GM23338 (cell line): ENCODE measurements around the gene RCBTB2. TPM values are rescaled to one million over a fixed set of nuclear protein-coding genes. Genes with fewer than 3 reads are reported as not detected.

Source experiments
- ATAC-seq: fragments of 200-7000 bp; cut with Tn5 transposase; 3 replicates; pipeline ENCODE4 v1.9.1; 2020
- DNase-seq: peaks from one replicate; pipeline ENCODE4 v3.0.0-alpha.2; 2015; ENCODE audit warnings: low spot score
- H2AFZ ChIP-seq: fragments of 200-600 bp; sonication (generic); 2 replicates; pipeline ENCODE4 v1.8.0; 2016; ENCODE audit warnings: antibody characterized with exemption, mild to moderate bottlenecking, moderate library complexity
- H3F3A ChIP-seq: fragments of 200-600 bp; sonication (generic); replicated peaks from 2 replicates; pipeline ENCODE4 v1.8.0; 2017; ENCODE audit warnings: antibody characterized with exemption, mixed run types, low read depth
- H3K27ac ChIP-seq: fragments of 200-600 bp; sonication (generic); 2 replicates; pipeline ENCODE4 v1.6.1; 2016; ENCODE audit warnings: low read depth
- H3K27me3 ChIP-seq: fragments of 200-600 bp; sonication (generic); 2 replicates; pipeline ENCODE4 v1.8.0; 2016; ENCODE audit warnings: mild to moderate bottlenecking, mixed run types, moderate library complexity; ENCODE audit not compliant: insufficient read depth
- H3K36me3 ChIP-seq: fragments of 200-600 bp; sonication (generic); 2 replicates; pipeline ENCODE4 v1.8.0; 2016; ENCODE audit warnings: mild to moderate bottlenecking; ENCODE audit not compliant: insufficient read depth
- H3K4me1 ChIP-seq: fragments of 200-600 bp; sonication (generic); 2 replicates; pipeline ENCODE4 v1.8.0; 2016; ENCODE audit warnings: mild to moderate bottlenecking, moderate library complexity; ENCODE audit not compliant: insufficient read depth
- H3K4me2 ChIP-seq: fragments of 200-600 bp; sonication (generic); 2 replicates; pipeline ENCODE4 v1.7.1; 2017; ENCODE audit warnings: mixed run types
- H3K4me3 ChIP-seq: fragments of 200-600 bp; sonication (generic); 2 replicates; pipeline ENCODE4 v1.6.1; 2016; ENCODE audit warnings: mixed run types
- H3K79me2 ChIP-seq: fragments of 200-600 bp; sonication (generic); replicated peaks from 2 replicates; pipeline ENCODE4 v1.8.0; 2017; ENCODE audit warnings: mild to moderate bottlenecking; ENCODE audit not compliant: insufficient read depth
- H3K9me2 ChIP-seq: fragments of 200-600 bp; sonication (generic); 2 replicates; pipeline ENCODE4 v1.8.0; 2017; ENCODE audit not compliant: insufficient read depth
- H4K20me1 ChIP-seq: fragments of 200-600 bp; sonication (generic); replicated peaks from 2 replicates; pipeline ENCODE4 v1.8.0; 2017; ENCODE audit warnings: mild to moderate bottlenecking; ENCODE audit not compliant: insufficient read depth
- H3K27ac Mint-ChIP-seq: 2 replicates; pipeline ENCODE4 v1.8.0; 2020; ENCODE audit warnings: inconsistent platforms, mild to moderate bottlenecking, moderate library complexity, mixed read lengths
- H3K27me3 Mint-ChIP-seq: 3 replicates; pipeline ENCODE4 v1.8.0; 2022; ENCODE audit warnings: low read depth, mild to moderate bottlenecking, moderate library complexity, mixed read lengths, inconsistent platforms; ENCODE audit not compliant: insufficient read depth, poor library complexity
- H3K36me3 Mint-ChIP-seq: 3 replicates; pipeline ENCODE4 v1.8.0; 2021; ENCODE audit warnings: low read depth, mild to moderate bottlenecking, inconsistent platforms, moderate library complexity, mixed read lengths
- H3K4me1 Mint-ChIP-seq: 3 replicates; pipeline ENCODE4 v1.8.0; 2020; ENCODE audit warnings: mild to moderate bottlenecking, inconsistent platforms, mixed read lengths
- H3K4me3 Mint-ChIP-seq: 3 replicates; pipeline ENCODE4 v1.8.0; 2021; ENCODE audit warnings: moderate library complexity, mild to moderate bottlenecking, inconsistent platforms, mixed read lengths
- H3K9me3 Mint-ChIP-seq: 3 replicates; pipeline ENCODE4 v1.8.0; 2020; ENCODE audit warnings: moderate library complexity, mild to moderate bottlenecking, inconsistent platforms, mixed read lengths
- EZH2 ChIP-seq: fragments of 200-600 bp; sonication (generic); IDR thresholded peaks from one replicate; pipeline ENCODE4 v1.8.0; 2017; ENCODE audit warnings: antibody characterized with exemption, mild to moderate bottlenecking, low read depth; ENCODE audit not compliant: unreplicated experiment
- EZH2phosphoT487 ChIP-seq: fragments of 200-600 bp; sonication (generic); IDR thresholded peaks from one replicate; pipeline ENCODE4 v1.8.1; 2018; ENCODE audit warnings: antibody characterized with exemption; ENCODE audit not compliant: unreplicated experiment
- REST ChIP-seq: IDR thresholded peaks from one replicate; pipeline ENCODE4 v1.6.1; 2018; ENCODE audit warnings: antibody characterized with exemption; ENCODE audit not compliant: unreplicated experiment
- STAT1 ChIP-seq: IDR thresholded peaks from one replicate; pipeline ENCODE4 v1.6.1; 2016; ENCODE audit warnings: antibody characterized with exemption; ENCODE audit not compliant: unreplicated experiment
- ZNF331 ChIP-seq: fragments of 250-450 bp; sonication (Bioruptor Pico); IDR thresholded peaks from 2 replicates; pipeline ENCODE4 v1.5.0; 2020; ENCODE audit warnings: low read depth, mild to moderate bottlenecking, moderate library complexity
- polyA plus RNA-seq: library from polyadenylated mRNA; unstranded; fragments of >200 nt; fragmentation: Nextera tagmentation; extraction: Ambion mirVana; gene quantifications from 2 replicates; pipeline ENCODE4 v1.2.1, GENCODE V29; 2016
- total RNA-seq: library from RNA; depleted of rRNA; stranded (reverse); fragments of >200 nt; shearing (Covaris generic); gene quantifications from 2 replicates; pipeline ENCODE4 v1.2.3, GENCODE V29; 2014
- TF ChIP-seq, protein P1 (sequence below): fragments of 250-450 bp; sonication (Bioruptor Pico); IDR thresholded peaks from 2 replicates; pipeline ENCODE4 v1.5.0; 2020; ENCODE audit warnings: mild to moderate bottlenecking, moderate library complexity
- TF ChIP-seq, protein P2 (sequence below), 2 experiments: fragments of 200-600 bp in 1 of 2; sonication (generic) in 1 of 2; conservative IDR thresholded peaks; 2 replicates each; pipeline versions ENCODE4 v1.5.1 to v1.6.1; 2016 to 2017; ENCODE audit warnings: antibody characterized with exemption in 2 of 2, low read depth in 2 of 2, mild to moderate bottlenecking in 2 of 2, moderate library complexity in 1 of 2

RCBTB2 gene
- total and polyA plus RNA-seq, 2 experiments from 2014 or later, result 8.1 to 20.8 TPM

DNA sequence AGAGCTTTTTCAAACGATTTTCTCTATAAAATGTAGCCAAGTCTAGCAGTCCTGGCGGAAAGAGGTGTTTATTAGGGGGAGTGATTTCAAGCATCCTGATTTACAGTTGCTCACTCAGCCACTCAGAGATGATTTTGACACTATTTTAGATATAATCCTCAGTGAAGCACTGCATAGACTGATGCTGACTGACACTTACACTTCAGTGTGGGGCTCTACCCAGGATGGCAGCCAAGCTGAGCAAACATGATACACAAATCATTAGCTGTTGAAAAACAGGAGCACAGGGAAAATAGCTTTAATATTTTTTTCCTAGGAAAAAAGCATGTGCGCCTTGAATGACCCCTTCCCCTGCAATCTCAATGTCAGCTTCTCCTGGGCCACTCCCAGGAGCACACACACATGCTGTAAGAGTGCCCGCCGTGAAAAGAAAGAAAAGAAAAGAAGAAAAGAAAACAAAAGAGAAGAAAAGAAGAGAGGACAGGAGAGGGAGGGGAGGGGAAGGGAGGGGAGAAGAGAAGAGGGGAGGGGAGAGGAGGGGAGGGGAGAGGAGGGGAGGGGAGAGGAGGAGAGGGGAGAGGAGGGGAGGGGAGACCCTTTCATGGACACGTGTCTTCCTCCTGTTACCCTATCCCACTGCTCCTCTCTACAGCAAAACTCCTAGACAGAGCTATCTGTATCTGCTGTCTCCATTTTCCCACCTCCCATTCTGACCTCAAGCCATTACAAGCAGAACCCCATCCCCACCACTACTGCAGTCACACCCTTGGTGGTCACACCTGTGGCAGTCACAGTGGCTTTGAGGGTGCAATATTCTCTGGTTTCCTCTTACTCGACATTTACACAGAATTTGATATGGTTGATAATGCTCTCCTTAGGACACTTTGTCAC lies 36.4 kb downstream of the RCBTB2 start:
- no peaks in the 10 kb centered on the region for H3K9me3 Mint-ChIP-seq
- no peak overlapping the region for H3K27ac ChIP-seq
- TF ChIP-seq, protein P1, sequence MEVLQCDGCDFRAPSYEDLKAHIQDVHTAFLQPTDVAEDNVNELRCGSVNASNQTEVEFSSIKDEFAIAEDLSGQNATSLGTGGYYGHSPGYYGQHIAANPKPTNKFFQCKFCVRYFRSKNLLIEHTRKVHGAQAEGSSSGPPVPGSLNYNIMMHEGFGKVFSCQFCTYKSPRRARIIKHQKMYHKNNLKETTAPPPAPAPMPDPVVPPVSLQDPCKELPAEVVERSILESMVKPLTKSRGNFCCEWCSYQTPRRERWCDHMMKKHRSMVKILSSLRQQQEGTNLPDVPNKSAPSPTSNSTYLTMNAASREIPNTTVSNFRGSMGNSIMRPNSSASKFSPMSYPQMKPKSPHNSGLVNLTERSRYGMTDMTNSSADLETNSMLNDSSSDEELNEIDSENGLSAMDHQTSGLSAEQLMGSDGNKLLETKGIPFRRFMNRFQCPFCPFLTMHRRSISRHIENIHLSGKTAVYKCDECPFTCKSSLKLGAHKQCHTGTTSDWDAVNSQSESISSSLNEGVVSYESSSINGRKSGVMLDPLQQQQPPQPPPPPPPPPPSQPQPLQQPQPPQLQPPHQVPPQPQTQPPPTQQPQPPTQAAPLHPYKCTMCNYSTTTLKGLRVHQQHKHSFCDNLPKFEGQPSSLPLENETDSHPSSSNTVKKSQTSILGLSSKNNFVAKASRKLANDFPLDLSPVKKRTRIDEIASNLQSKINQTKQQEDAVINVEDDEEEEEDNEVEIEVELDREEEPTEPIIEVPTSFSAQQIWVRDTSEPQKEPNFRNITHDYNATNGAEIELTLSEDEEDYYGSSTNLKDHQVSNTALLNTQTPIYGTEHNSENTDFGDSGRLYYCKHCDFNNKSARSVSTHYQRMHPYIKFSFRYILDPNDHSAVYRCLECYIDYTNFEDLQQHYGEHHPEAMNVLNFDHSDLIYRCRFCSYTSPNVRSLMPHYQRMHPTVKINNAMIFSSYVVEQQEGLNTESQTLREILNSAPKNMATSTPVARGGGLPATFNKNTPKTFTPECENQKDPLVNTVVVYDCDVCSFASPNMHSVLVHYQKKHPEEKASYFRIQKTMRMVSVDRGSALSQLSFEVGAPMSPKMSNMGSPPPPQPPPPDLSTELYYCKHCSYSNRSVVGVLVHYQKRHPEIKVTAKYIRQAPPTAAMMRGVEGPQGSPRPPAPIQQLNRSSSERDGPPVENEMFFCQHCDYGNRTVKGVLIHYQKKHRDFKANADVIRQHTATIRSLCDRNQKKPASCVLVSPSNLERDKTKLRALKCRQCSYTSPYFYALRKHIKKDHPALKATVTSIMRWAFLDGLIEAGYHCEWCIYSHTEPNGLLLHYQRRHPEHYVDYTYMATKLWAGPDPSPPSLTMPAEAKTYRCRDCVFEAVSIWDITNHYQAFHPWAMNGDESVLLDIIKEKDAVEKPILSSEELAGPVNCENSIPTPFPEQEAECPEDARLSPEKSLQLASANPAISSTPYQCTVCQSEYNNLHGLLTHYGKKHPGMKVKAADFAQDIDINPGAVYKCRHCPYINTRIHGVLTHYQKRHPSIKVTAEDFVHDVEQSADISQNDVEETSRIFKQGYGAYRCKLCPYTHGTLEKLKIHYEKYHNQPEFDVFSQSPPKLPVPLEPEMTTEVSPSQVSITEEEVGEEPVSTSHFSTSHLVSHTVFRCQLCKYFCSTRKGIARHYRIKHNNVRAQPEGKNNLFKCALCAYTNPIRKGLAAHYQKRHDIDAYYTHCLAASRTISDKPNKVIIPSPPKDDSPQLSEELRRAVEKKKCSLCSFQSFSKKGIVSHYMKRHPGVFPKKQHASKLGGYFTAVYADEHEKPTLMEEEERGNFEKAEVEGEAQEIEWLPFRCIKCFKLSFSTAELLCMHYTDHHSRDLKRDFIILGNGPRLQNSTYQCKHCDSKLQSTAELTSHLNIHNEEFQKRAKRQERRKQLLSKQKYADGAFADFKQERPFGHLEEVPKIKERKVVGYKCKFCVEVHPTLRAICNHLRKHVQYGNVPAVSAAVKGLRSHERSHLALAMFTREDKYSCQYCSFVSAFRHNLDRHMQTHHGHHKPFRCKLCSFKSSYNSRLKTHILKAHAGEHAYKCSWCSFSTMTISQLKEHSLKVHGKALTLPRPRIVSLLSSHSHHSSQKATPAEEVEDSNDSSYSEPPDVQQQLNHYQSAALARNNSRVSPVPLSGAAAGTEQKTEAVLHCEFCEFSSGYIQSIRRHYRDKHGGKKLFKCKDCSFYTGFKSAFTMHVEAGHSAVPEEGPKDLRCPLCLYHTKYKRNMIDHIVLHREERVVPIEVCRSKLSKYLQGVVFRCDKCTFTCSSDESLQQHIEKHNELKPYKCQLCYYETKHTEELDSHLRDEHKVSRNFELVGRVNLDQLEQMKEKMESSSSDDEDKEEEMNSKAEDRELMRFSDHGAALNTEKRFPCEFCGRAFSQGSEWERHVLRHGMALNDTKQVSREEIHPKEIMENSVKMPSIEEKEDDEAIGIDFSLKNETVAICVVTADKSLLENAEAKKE (CRISPR knock-in tag), result no peak
- TF ChIP-seq STAT1 (no peak), ZNF331 (CRISPR knock-in tag) (no peak)
- H3K36me3 Mint-ChIP-seq, result no peaks in the 10 kb centered on the region
- H3K79me2 ChIP-seq, result no peaks in the 10 kb centered on the region
- H3K9me2 ChIP-seq, result no peaks in the 10 kb centered on the region
- 0 out of 2 replicates have a peak, but pooled peaks cover 2% of the 10 kb centered on the region for H3K36me3 ChIP-seq
- H3K27me3 ChIP-seq, result no peaks in the 10 kb centered on the region
- no peak overlapping the region for H3K4me3 Mint-ChIP-seq
- peak overlapping the region; percentile 15; the same call in 1 of the 2 replicates for H3K4me2 ChIP-seq
- no peaks in the 10 kb centered on the region for H4K20me1 ChIP-seq
- no peak overlapping the region for H3K4me3 ChIP-seq
- H2AFZ ChIP-seq, result peak overlapping the region; percentile 38; the same call in 1 of the 2 replicates
- peak; percentile 7 for DNase-seq
- peak; percentile 66 for ATAC-seq
- H3F3A ChIP-seq, result no peaks in the 10 kb centered on the region
- no peaks in the 10 kb centered on the region for H3K27me3 Mint-ChIP-seq
- peaks cover 9% of the 10 kb centered on the region; the same call in 1 of the 2 replicates for H3K4me1 ChIP-seq
- H3K4me1 Mint-ChIP-seq, result peaks cover 14% of the 10 kb centered on the region
- 0 out of 2 replicates have a peak overlapping the region, but pooled peaks have one; percentile 33 for H3K27ac Mint-ChIP-seq

DNA sequence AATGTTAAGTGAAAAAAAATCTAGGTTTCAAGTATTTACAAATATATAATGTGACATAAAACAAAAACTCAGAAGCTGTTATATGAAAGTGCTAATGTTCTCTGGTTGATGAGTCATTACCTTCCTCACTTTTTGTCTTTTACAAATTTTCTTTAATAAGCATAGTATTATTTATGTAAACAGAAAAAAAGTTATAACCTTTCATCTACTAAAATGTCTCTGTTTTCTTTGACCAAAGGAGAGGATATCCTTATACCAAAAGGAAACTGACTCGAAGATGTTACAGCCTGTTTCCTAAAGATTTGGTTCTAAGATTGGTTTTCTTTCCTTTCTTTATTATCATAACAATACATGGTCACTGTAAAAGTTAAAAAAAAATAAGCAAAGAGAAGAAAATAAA lies 38.0 kb downstream of the RCBTB2 start:
- Histone ChIP-seq H2AFZ (no peak overlapping the region), H3K27ac (no peak overlapping the region), H3K4me1 (peaks cover 9% of the 10 kb centered on the region; the same call in 1 of the 2 replicates), H3K79me2 (no peaks in the 10 kb centered on the region), H3K4me2 (no peak overlapping the region), H4K20me1 (no peaks in the 10 kb centered on the region), H3K4me3 (no peak overlapping the region), H3K36me3 (no peaks in the 10 kb centered on the region), H3K27me3 (no peaks in the 10 kb centered on the region), H3K9me2 (no peaks in the 10 kb centered on the region), H3F3A (no peaks in the 10 kb centered on the region)
- no peaks in the 10 kb centered on the region for H3K36me3 Mint-ChIP-seq
- no peak for ATAC-seq
- peaks cover 14% of the 10 kb centered on the region for H3K4me1 Mint-ChIP-seq
- no peak overlapping the region for H3K27ac Mint-ChIP-seq
- H3K27me3 Mint-ChIP-seq, result no peaks in the 10 kb centered on the region
- no peak overlapping the region for H3K4me3 Mint-ChIP-seq
- no peaks in the 10 kb centered on the region for H3K9me3 Mint-ChIP-seq
- no peak for DNase-seq
- no peak for TF ChIP-seq ZNF331 (CRISPR knock-in tag)
- no peak for TF ChIP-seq EZH2phosphoT487
- TF ChIP-seq, protein P2, sequence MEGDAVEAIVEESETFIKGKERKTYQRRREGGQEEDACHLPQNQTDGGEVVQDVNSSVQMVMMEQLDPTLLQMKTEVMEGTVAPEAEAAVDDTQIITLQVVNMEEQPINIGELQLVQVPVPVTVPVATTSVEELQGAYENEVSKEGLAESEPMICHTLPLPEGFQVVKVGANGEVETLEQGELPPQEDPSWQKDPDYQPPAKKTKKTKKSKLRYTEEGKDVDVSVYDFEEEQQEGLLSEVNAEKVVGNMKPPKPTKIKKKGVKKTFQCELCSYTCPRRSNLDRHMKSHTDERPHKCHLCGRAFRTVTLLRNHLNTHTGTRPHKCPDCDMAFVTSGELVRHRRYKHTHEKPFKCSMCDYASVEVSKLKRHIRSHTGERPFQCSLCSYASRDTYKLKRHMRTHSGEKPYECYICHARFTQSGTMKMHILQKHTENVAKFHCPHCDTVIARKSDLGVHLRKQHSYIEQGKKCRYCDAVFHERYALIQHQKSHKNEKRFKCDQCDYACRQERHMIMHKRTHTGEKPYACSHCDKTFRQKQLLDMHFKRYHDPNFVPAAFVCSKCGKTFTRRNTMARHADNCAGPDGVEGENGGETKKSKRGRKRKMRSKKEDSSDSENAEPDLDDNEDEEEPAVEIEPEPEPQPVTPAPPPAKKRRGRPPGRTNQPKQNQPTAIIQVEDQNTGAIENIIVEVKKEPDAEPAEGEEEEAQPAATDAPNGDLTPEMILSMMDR (conservative IDR thresholded peaks at IDR 0.05; ENCODE audit: low read depth in 2 of 2), result no peak
- TF ChIP-seq REST, result no peak
- no peak for TF ChIP-seq EZH2
- no peak for TF ChIP-seq STAT1
